Raji (cell line): ENCODE data around the gene TP53TG3E.
"Not testable (repeated sequence)": the region's sequence is repeated elsewhere in the genome, so short reads cannot be mapped to it uniquely, and the experiment has no call there.

Source experiments
- POLR2A ChIP-seq: IDR thresholded peaks from 2 replicates; pipeline ENCODE4 v1.6.1; 2011; ENCODE audit warnings: low read depth, low read length, control low read depth; ENCODE audit not compliant: insufficient read depth

TP53TG3E gene

GRCh38 chr16:33304006-33304405, at the start of gene TP53TG3E:
TP53TG3E (plus strand) TSS chr16:33304306; CDS start chr16:33304374, 68 bp downstream.
- not testable (repeated sequence) for TF ChIP-seq POLR2A
